ENCODE results near the gene ADGRA1. TPM values are rescaled to one million over a fixed set of nuclear protein-coding genes. Genes with fewer than 3 reads are reported as not detected.
"Not testable (repeated sequence)": the region's sequence is repeated elsewhere in the genome, so short reads cannot be mapped to it uniquely, and the experiment has no call there.

Gene ADGRA1
- total RNA-seq, 2 experiments from 2014 or later, result not detected

- no peaks in the 10 kb centered on the region for H3K36me3 Mint-ChIP-seq
- DNase-seq, result no peak
Measured at GRCh38 chr10:133048266-133048665, 39.5 kb upstream of the ADGRA1 start.

GRCh38 chr10:133048926-133049325 is 38.8 kb upstream of the ADGRA1 start:
- H3K4me3 Mint-ChIP-seq, result no peak overlapping the region
- DNase-seq (no peak), ATAC-seq (no peak)
- H3K36me3 Mint-ChIP-seq, result no peaks in the 10 kb centered on the region
- CTCF ChIA-PET, result no interaction called here
- H3K27ac Mint-ChIP-seq, result no peak overlapping the region
- no peaks in the 10 kb centered on the region for H3K9me3 Mint-ChIP-seq (ENCODE audit: low read depth)
- no peaks in the 10 kb centered on the region for H3K4me1 Mint-ChIP-seq
- no peaks in the 10 kb centered on the region for H3K27me3 Mint-ChIP-seq

More at GRCh38 chr10:133048266-133048665, 39.5 kb upstream of the ADGRA1 start:
- no peaks in the 10 kb centered on the region for H3K27me3 Mint-ChIP-seq
- H3K4me1 Mint-ChIP-seq, result no peaks in the 10 kb centered on the region
- no peak overlapping the region for H3K4me3 Mint-ChIP-seq
- no peak overlapping the region for H3K27ac Mint-ChIP-seq
- no peak for ATAC-seq
- no peaks in the 10 kb centered on the region for H3K9me3 Mint-ChIP-seq (ENCODE audit: low read depth)
- CTCF ChIA-PET, result no interaction called here

DNA sequence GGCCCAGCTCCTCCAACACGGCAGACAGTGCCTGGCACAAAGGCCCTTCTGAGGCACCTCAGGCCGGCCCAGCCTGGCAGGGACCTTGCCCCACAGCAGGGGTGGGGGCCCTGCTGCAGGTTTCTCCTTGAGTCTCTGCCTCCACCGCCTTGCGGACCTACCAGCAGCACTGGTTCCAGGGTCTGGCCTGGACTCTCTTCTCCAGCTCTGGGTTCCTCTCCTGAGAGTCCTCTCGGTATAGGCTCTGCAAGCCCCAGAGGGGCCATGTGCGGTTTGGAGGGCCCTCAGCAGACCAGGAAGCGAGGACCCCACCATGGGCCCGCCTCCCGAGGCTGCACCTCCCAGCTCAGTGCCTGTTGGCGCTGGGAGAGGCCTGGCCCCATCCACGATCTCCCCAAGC is 38.1 kb upstream of the ADGRA1 start:
- no peak overlapping the region for H3K27ac Mint-ChIP-seq
- H3K4me3 Mint-ChIP-seq, result no peak overlapping the region
- no peaks in the 10 kb centered on the region for H3K9me3 Mint-ChIP-seq (ENCODE audit: low read depth)
- H3K36me3 Mint-ChIP-seq, result no peaks in the 10 kb centered on the region
- H3K4me1 Mint-ChIP-seq, result no peaks in the 10 kb centered on the region
- CTCF ChIA-PET, result no interaction called here
- no peaks in the 10 kb centered on the region for H3K27me3 Mint-ChIP-seq
- DNase-seq (no peak), ATAC-seq (no peak)

- DNase-seq (no peak), ATAC-seq (no peak)
- no peaks in the 10 kb centered on the region for H3K4me1 Mint-ChIP-seq
- no peaks in the 10 kb centered on the region for H3K9me3 Mint-ChIP-seq (ENCODE audit: low read depth)
- H3K4me3 Mint-ChIP-seq, result no peak overlapping the region
- H3K27me3 Mint-ChIP-seq, result no peaks in the 10 kb centered on the region
- H3K36me3 Mint-ChIP-seq, result no peaks in the 10 kb centered on the region
- no peak overlapping the region for H3K27ac Mint-ChIP-seq
- CTCF ChIA-PET, result no interaction called here
Measured at GRCh38 chr10:133050371-133050770, 37.4 kb upstream of the ADGRA1 start.

DNA sequence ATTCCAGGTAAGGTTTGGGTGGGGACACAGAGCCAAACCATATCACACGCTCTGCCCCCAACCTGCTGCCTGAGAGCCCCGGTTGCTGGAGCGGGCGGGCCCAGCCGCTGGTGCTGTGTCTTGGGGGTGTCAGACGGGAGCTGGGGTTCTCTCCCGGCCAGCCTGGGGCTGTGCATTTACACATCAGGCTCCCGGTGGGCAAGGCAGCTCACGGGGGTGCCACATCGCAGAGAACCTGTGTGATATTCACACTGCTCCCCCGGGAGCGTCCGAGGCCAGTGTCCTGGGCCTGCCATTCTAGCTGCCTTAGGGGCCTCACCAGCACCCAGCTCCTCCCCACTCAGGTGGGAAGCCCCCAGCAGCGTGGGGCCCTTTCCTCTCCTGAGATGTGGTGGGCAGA is 35.6 kb upstream of the ADGRA1 start:
- DNase-seq (no peak), ATAC-seq (no peak)
- Mint-ChIP-seq H3K27ac (no peak overlapping the region), H3K9me3 (ENCODE audit: low read depth) (no peaks in the 10 kb centered on the region), H3K4me3 (no peak overlapping the region), H3K4me1 (no peaks in the 10 kb centered on the region), H3K36me3 (no peaks in the 10 kb centered on the region), H3K27me3 (no peaks in the 10 kb centered on the region)
- CTCF ChIA-PET, result no interaction called here

- CTCF ChIA-PET; DNase-seq; H3K9me3 Mint-ChIP-seq (ENCODE audit: low read depth); H3K4me3 Mint-ChIP-seq; H3K4me1 Mint-ChIP-seq; H3K27ac Mint-ChIP-seq; ATAC-seq; H3K36me3 Mint-ChIP-seq; H3K27me3 Mint-ChIP-seq: not testable (repeated sequence)
Measured at GRCh38 chr10:133053527-133054133, 34.1 kb upstream of the ADGRA1 start.

DNA sequence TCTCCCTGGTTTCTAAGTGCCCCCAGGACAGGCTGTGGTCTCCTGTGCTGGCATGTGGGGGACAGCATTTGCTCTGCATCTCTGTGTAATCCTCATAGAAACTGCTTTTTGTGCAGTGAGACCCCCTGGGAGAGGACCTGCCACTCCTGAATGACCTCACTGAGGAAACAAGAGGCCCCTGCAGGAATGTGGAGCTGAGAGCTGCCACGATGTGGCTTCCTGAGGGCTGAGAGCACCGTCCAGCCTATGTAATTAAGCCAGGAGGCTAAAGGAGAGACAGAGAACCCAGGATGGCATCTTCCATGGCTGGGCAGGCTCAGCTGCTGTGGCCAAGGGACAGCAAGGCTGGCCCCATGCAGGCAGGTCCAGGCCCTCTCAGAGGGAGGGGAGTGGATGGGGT is 32.3 kb upstream of the ADGRA1 start:
- Mint-ChIP-seq H3K9me3 (ENCODE audit: low read depth) (no peaks in the 10 kb centered on the region), H3K4me1 (peaks cover 16% of the 10 kb centered on the region), H3K27me3 (no peaks in the 10 kb centered on the region), H3K4me3 (no peak overlapping the region), H3K36me3 (no peaks in the 10 kb centered on the region), H3K27ac (no peak overlapping the region)
- DNase-seq (no peak), ATAC-seq (no peak)
- CTCF ChIA-PET, result no interaction called here

DNA sequence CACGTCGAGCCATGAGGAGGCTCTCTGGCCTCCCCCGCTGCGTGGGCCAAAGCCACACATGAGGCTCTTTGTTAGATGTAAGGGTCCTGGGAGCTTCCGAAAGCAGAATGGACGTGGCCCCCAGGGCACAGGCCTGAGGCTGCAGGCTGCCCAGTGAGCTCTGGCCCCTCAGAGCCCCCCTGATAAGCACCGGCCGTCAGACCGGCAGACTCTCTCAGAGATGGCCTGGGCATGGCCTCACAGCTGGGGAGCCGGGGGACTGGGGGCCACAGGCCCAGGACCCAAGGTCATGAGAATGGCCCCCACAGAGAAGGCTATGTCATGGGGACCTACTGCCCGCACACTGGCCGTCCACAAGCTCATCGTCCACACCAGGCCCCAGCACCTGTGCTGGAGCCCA is 31.7 kb upstream of the ADGRA1 start:
- peaks cover 16% of the 10 kb centered on the region for H3K4me1 Mint-ChIP-seq
- CTCF ChIA-PET, result no interaction called here
- H3K9me3 Mint-ChIP-seq (ENCODE audit: low read depth), result no peaks in the 10 kb centered on the region
- H3K36me3 Mint-ChIP-seq, result no peaks in the 10 kb centered on the region
- DNase-seq, result no peak
- H3K4me3 Mint-ChIP-seq, result no peak overlapping the region
- ATAC-seq, result no peak
- no peaks in the 10 kb centered on the region for H3K27me3 Mint-ChIP-seq
- no peak overlapping the region for H3K27ac Mint-ChIP-seq

DNA sequence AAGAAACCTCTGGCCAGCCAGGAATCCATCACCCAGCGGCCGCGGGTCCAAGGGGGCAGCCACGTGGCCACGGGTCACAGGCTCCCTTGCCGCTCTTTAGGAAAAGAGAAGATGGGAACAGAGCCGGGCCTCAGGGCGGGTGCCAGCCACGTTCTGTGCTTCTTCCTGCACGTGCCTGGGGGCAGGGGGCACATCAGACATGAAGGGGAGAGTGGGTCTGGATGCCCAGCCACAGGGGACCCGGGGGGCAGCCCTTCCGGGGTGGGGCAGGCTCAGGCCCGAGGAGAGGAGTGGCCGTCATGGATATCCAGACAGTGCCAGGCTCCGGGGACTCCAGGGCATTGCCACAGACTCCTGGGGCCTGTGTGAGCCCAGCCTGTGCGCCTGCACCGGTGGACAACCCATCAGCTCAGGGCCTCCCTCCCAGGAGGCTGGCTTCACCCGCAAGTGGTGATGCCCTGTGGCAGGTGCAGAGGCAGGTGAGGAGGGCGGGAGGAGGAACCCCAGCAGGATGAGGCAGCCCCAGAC is 31.0 kb upstream of the ADGRA1 start:
- no peak for ATAC-seq

GRCh38 chr10:133058331-133059092 is 29.2 kb upstream of the ADGRA1 start:
- Mint-ChIP-seq H3K36me3 (no peaks in the 10 kb centered on the region), H3K4me3 (peak overlapping the region; percentile 7), H3K9me3 (ENCODE audit: low read depth) (no peaks in the 10 kb centered on the region), H3K27ac (no peak overlapping the region), H3K4me1 (peaks cover 16% of the 10 kb centered on the region), H3K27me3 (no peaks in the 10 kb centered on the region)
- DNase-seq, result no peak
- peak; percentile 46 for ATAC-seq
- CTCF ChIA-PET, result no interaction called here

More for the DNA sequence above, 31.0 kb upstream of the ADGRA1 start:
- Mint-ChIP-seq H3K27me3 (no peaks in the 10 kb centered on the region), H3K27ac (no peak overlapping the region), H3K36me3 (no peaks in the 10 kb centered on the region), H3K4me3 (no peak overlapping the region), H3K4me1 (peaks cover 16% of the 10 kb centered on the region), H3K9me3 (ENCODE audit: low read depth) (no peaks in the 10 kb centered on the region)
- DNase-seq, result no peak
- CTCF ChIA-PET, result no interaction called here

DNA sequence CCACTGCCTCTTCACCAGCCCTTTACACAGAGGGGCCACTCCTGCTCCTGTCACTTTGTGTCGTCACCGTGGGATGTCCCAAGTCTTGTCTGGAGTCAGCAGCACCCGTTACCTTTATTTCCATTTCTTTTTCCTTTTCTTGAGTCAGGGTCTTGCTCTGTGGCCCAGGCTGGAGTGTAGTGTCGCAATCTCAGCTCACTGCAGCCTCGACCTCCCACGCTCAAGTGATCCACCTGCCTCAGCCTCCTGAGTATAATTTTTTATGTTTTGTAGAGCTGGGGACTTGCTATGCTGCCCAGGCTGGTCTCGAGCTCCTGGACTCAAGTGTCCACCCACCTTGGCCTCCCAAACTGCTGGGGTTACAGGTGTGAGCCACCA is 28.6 kb upstream of the ADGRA1 start:
- DNase-seq (no peak), ATAC-seq (peak; percentile 27)
- H3K4me3 Mint-ChIP-seq, result no peak overlapping the region
- CTCF ChIA-PET, result no interaction called here
- H3K27me3 Mint-ChIP-seq, result no peaks in the 10 kb centered on the region
- H3K36me3 Mint-ChIP-seq, result no peaks in the 10 kb centered on the region
- peaks cover 16% of the 10 kb centered on the region for H3K4me1 Mint-ChIP-seq
- H3K9me3 Mint-ChIP-seq (ENCODE audit: low read depth), result no peaks in the 10 kb centered on the region
- no peak overlapping the region for H3K27ac Mint-ChIP-seq

DNA sequence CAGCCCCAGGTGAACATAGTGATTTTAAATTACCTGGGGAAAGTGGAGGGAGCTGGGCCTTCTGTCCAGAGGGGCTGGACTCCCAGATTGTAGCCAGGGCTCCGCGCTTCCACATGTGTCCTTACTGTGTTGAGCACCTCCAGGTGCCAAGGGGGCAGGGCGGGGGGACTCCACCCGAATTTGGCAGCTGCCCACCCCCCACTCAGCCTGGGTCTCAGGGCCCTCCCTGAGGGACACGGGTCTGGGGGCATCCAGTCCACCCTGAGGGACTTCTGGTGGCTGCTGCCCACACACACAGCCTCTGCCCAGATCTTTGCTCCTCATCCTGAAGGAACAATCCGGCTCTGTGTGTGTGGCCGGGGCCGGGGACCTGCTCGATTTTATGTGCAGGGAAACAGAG is 28.2 kb upstream of the ADGRA1 start:
- CTCF ChIA-PET, result no interaction called here
- Mint-ChIP-seq H3K4me3 (no peak overlapping the region), H3K36me3 (no peaks in the 10 kb centered on the region), H3K4me1 (peaks cover 16% of the 10 kb centered on the region), H3K9me3 (ENCODE audit: low read depth) (no peaks in the 10 kb centered on the region), H3K27ac (no peak overlapping the region), H3K27me3 (no peaks in the 10 kb centered on the region)
- no peak for ATAC-seq
- DNase-seq, result no peak

- no peaks in the 10 kb centered on the region for H3K36me3 Mint-ChIP-seq
- no peaks in the 10 kb centered on the region for H3K27me3 Mint-ChIP-seq
- peaks cover 16% of the 10 kb centered on the region for H3K4me1 Mint-ChIP-seq
- CTCF ChIA-PET, result no interaction called here
- no peak overlapping the region for H3K27ac Mint-ChIP-seq
- DNase-seq, result no peak
- H3K4me3 Mint-ChIP-seq, result no peak overlapping the region
- no peak for ATAC-seq
- H3K9me3 Mint-ChIP-seq (ENCODE audit: low read depth), result no peaks in the 10 kb centered on the region
Measured at GRCh38 chr10:133060022-133060421, 27.7 kb upstream of the ADGRA1 start.

DNA sequence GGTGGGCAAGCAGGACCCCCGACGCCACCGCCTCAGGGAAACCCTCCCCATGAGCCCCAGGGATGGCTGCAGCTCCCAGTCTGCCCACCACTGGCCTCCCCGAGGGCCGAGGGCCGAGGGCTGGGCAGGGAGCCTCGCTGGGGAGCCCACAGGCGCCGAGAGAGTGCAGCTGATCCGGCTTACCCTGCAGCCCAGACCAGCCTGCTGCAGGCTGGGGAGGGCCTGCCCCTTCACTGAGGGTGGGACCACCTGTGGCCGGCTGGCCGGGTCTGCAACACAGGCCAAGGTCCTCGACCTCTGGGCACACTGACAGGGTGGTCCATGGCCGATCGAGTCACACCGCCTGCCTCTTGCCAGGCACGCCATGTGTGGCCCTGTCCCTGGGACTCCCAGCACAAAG is 27.3 kb upstream of the ADGRA1 start:
- H3K4me3 Mint-ChIP-seq, result no peak overlapping the region
- H3K27me3 Mint-ChIP-seq, result no peaks in the 10 kb centered on the region
- CTCF ChIA-PET, result no interaction called here
- H3K27ac Mint-ChIP-seq, result no peak overlapping the region
- peaks cover 16% of the 10 kb centered on the region for H3K4me1 Mint-ChIP-seq
- ATAC-seq, result no peak
- no peaks in the 10 kb centered on the region for H3K36me3 Mint-ChIP-seq
- H3K9me3 Mint-ChIP-seq (ENCODE audit: low read depth), result no peaks in the 10 kb centered on the region
- DNase-seq, result no peak

Data from activated CD8-positive, alpha-beta memory T cell treated with anti-CD3 and anti-CD28 coated beads, Interleukin-2, amount 10 ng/mL, durations not matched to agents 7 days and 5 days (primary cell).